Mucosa of descending colon (tissue), 3 donors: ENCODE results near the gene CACNA1C. TPM values are rescaled to one million over a fixed set of nuclear protein-coding genes. Genes with fewer than 3 reads are reported as not detected.

Experiments used
- ATAC-seq: fragments of 200-7000 bp; cut with Tn5 transposase; one replicate; pipeline ENCODE4 v1.9.1; 2020; ENCODE audit warnings: mild to moderate bottlenecking, moderate library complexity
- DNase-seq, 3 donors: peaks; one replicate each; pipeline ENCODE4 v3.0.0-alpha.2; 2020
- H3K36me3 ChIP-seq: fragments of 200-600 bp; one replicate; pipeline ENCODE4 v1.8.0; 2021; ENCODE audit warnings: low read depth, mild to moderate bottlenecking
- H3K4me1 ChIP-seq: fragments of 200-600 bp; one replicate; pipeline ENCODE4 v1.8.0; 2021; ENCODE audit warnings: low read depth, mild to moderate bottlenecking
- H3K4me3 ChIP-seq: fragments of 200-600 bp; one replicate; pipeline ENCODE4 v1.8.0; 2021; ENCODE audit warnings: mild to moderate bottlenecking
- H3K9me3 ChIP-seq: fragments of 200-600 bp; one replicate; pipeline ENCODE4 v1.8.0; 2021; ENCODE audit warnings: mild to moderate bottlenecking
- intact Hi-C, 2 donors: fragments of 100-400 bp; cut with DNase I in 1 of 2; cut with micrococcal nuclease in 1 of 2; formaldehyde crosslinking; loops; one replicate each; pipeline versions ENCODE4 v1.11.0 to v1.11.1; 2022; cut with DNase I, micrococcal nuclease
- total RNA-seq, 3 donors: library from RNA; stranded (reverse); fragmentation: NEBNext Ultra II Directional in 2 of 3; extraction: Animal tissue kit (Norgen Biotek cat#: 25700) in 2 of 3; gene quantifications; one replicate each; pipeline versions ENCODE4 v1.2.1 to v1.2.4, GENCODE V29; 2021 to 2023
- TF ChIP-seq, protein P1 (sequence below): fragments of 200-600 bp; IDR thresholded peaks from one replicate; pipeline ENCODE4 v1.8.0; 2022; ENCODE audit warnings: antibody characterized with exemption, mild to moderate bottlenecking
- donor health status: DM: no; HTN: no; CAD: no; lungs with moderate emphysema.
- donor health status: DM: no; HTN: no; CAD: no.
- donor health status: DM: no; HTN: yes; CAD: no.

The CACNA1C gene
- total RNA-seq, 3 donors from 2014 or later, result 5.5 to 89.4 (median 9.2) TPM

DNA sequence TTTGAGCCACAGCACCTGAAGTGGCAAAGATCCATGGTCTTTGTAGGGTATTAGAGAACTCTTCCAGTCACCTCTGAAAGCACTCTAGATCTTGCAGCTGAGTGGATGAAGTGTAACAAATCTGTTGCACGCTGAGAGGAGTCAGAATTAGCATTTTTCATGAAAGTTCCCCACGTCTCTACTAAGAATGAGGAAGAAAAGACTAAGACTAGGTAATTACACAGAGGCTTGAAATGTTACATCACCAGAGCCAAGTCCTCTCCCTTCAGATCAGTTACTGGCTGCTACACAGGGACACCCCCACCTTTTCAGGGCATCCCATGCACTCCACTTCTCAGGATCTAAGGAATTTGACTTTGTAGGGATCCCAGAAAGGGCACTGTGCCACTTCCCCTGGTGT, 643.3 kb downstream of the CACNA1C start:
- ATAC-seq (no peak), DNase-seq (no peak)
- Histone ChIP-seq H3K9me3 (no peaks in the 10 kb centered on the region), H3K36me3 (no peaks in the 10 kb centered on the region), H3K4me1 (peaks cover 1% of the 10 kb centered on the region), H3K4me3 (no peak overlapping the region)
- intact Hi-C loops, result no loop called here
- TF ChIP-seq, protein P1, sequence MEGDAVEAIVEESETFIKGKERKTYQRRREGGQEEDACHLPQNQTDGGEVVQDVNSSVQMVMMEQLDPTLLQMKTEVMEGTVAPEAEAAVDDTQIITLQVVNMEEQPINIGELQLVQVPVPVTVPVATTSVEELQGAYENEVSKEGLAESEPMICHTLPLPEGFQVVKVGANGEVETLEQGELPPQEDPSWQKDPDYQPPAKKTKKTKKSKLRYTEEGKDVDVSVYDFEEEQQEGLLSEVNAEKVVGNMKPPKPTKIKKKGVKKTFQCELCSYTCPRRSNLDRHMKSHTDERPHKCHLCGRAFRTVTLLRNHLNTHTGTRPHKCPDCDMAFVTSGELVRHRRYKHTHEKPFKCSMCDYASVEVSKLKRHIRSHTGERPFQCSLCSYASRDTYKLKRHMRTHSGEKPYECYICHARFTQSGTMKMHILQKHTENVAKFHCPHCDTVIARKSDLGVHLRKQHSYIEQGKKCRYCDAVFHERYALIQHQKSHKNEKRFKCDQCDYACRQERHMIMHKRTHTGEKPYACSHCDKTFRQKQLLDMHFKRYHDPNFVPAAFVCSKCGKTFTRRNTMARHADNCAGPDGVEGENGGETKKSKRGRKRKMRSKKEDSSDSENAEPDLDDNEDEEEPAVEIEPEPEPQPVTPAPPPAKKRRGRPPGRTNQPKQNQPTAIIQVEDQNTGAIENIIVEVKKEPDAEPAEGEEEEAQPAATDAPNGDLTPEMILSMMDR, result no peak

DNA sequence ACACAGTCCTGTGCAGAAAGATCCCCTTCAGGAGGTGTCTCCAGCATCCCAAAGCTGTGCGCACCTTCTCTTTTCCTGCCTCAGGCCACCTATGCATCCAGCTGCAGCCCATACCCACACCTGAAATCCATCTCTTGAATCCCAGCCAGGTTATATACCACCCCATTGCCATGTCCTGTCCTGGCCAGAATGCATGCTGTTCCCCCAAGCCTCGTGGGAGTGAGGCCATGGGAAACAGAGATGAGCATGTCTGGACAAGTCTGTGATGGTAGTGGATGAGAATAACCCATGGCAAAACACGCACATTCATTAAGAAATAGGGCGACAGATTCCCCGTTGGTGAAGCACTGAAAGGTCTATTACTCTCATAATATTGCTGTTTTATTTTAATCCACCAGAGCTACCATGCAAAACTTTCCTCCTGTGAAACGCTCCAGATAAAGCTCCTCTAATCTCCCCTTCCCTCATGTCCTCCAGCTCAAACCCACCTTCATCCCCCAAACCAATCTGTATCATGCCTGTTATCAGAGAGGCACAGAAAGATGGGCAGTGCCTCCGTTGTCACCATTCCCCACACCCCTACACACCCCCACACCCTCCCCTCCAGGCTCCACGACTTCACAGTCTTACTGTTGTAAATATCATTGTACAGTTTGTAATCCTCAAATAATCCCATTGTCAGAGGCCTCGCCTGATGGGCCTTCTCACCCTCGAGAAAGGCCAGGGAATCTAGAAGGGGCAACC, 644.4 kb downstream of the CACNA1C start:
- TF ChIP-seq, protein P1, result no peak
- no peaks in the 10 kb centered on the region for H3K36me3 ChIP-seq
- no peak overlapping the region for H3K4me3 ChIP-seq
- intact Hi-C loops, result no loop called here
- ATAC-seq (no peak), DNase-seq (no peak)
- no peaks in the 10 kb centered on the region for H3K9me3 ChIP-seq
- H3K4me1 ChIP-seq, result no peaks in the 10 kb centered on the region

DNA sequence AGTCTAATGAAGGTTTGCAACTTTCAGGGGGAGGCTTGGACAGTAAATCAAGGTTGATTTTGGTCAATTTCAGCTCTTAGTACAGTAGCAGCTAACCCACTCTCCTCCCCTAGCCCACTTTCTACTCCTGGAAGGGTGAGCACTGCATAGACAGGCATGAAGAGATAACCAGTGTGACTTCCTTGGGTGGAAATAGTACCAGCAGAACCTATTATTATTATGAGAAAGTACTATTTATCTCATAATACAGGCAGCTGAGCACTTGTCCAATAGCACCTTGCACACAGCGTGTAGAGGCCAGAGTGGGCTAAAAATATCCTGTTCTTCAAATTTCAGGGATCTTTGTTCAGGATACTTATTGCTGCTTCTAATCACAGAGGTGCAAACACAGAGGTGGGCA, 645.8 kb downstream of the CACNA1C start:
- H3K9me3 ChIP-seq, result no peaks in the 10 kb centered on the region
- H3K4me1 ChIP-seq, result no peaks in the 10 kb centered on the region
- DNase-seq, result no peak
- intact Hi-C loops, result no loop called here
- ATAC-seq, result no peak
- no peak overlapping the region for H3K4me3 ChIP-seq
- no peaks in the 10 kb centered on the region for H3K36me3 ChIP-seq
- TF ChIP-seq, protein P1, result no peak

DNA sequence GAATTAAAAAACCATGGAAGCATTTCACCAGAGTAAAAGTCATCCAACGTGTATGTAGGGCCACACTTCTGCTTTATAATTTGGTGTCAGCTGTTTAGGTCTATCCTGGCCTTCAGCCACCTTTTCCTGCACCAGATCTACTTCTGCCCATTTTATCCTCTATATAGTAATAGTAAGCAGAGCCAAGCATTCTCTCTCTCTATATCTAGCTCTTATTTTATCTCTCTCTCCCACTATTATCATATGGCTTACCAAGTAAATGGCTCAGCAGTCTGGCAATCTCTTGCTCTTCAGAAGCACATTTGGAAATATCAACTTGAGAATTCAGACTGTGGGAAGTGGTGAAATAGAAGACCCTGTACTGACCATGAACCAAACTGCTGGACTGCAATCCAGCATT, 657.9 kb downstream of the CACNA1C start:
- H3K4me3 ChIP-seq, result no peak overlapping the region
- intact Hi-C loops, result no loop called here
- ATAC-seq (no peak), DNase-seq (no peak)
- TF ChIP-seq, protein P1, result no peak
- H3K4me1 ChIP-seq, result no peaks in the 10 kb centered on the region
- H3K36me3 ChIP-seq, result no peaks in the 10 kb centered on the region
- peaks cover 4% of the 10 kb centered on the region for H3K9me3 ChIP-seq

DNA sequence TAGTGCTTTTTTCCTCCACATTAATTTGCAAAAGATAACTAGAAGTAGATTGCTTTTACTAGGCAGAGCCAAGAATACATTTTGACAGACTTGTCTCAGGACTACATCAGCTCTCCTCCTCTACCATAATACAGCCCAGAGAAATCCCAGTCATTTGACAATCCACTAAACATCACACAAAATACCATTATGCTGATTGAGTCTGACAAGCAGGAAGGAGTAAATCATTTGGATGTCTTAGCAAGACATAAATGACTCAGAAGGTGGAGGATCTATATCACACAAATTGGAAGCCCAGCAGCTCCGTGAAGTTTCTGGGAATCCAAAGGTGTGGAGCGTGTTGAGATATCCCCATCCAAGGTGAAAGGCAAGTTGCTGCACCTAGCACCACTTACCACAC, 666.6 kb downstream of the CACNA1C start:
- no peaks in the 10 kb centered on the region for H3K9me3 ChIP-seq
- ATAC-seq, result no peak
- no peak for DNase-seq
- no peak overlapping the region for H3K4me3 ChIP-seq
- intact Hi-C loops, result no loop called here
- TF ChIP-seq, protein P1, result no peak
- no peaks in the 10 kb centered on the region for H3K4me1 ChIP-seq
- H3K36me3 ChIP-seq, result no peaks in the 10 kb centered on the region
